GM18520 (cell line): ENCODE results near the gene PCDHB10.
"Not testable (repeated sequence)": the region's sequence is repeated elsewhere in the genome, so short reads cannot be mapped to it uniquely, and the experiment has no call there.

ENCODE experiments used
- ATAC-seq: cut with Tn5 transposase; IDR thresholded peaks from one replicate; pipeline ENCODE4 v1.9.1; 2021; ENCODE audit not compliant: unreplicated experiment

Gene PCDHB10

GRCh38 chr5:141186897-141187512, 5.1 kb upstream of the PCDHB10 start, which contains the start of gene PCDHB9:
TSS of gene PCDHB9 (plus strand) at chr5:141187161. CDS start at chr5:141187319, 158 bp downstream.
- no peak for ATAC-seq

- not testable (repeated sequence) for ATAC-seq
Measured at GRCh38 chr5:141188682-141189081, 3.5 kb upstream of the PCDHB10 start.

- ATAC-seq, result not testable (repeated sequence)
Measured at GRCh38 chr5:141189131-141189530, 3.0 kb upstream of the PCDHB10 start.

- not testable (repeated sequence) for ATAC-seq
Measured at GRCh38 chr5:141194332-141194731, 2.2 kb downstream of the PCDHB10 start.

GRCh38 chr5:141196363-141196762, 4.2 kb downstream of the PCDHB10 start:
- no peak for ATAC-seq

GRCh38 chr5:141199359-141200235, 7.4 kb downstream of the PCDHB10 start, which contains the start of gene PCDHB11:
TSS of gene PCDHB11 (plus strand) at chr5:141199627. CDS start at chr5:141199775, 148 bp downstream.
- no peak for ATAC-seq

- not testable (repeated sequence) for ATAC-seq
Measured at GRCh38 chr5:141201126-141201525, 9.0 kb downstream of the PCDHB10 start.

- not testable (repeated sequence) for ATAC-seq
Measured at GRCh38 chr5:141201646-141202045, 9.5 kb downstream of the PCDHB10 start.

GRCh38 chr5:141208478-141208877, 16.3 kb downstream of the PCDHB10 start, which contains the start of gene PCDHB12:
TSS of gene PCDHB12 (plus strand) at chr5:141208719. CDS start at chr5:141208908, 189 bp downstream.
- ATAC-seq, result no peak

- not testable (repeated sequence) for ATAC-seq
Measured at GRCh38 chr5:141210281-141210680, 18.1 kb downstream of the PCDHB10 start.

- not testable (repeated sequence) for ATAC-seq
Measured at GRCh38 chr5:141210849-141211248, 18.7 kb downstream of the PCDHB10 start.

- not testable (repeated sequence) for ATAC-seq
Measured at GRCh38 chr5:141213656-141214339, 21.6 kb downstream of the PCDHB10 start, which contains the start of gene PCDHB13. TSS of gene PCDHB13 (plus strand) at chr5:141213919. CDS start at chr5:141214124, 205 bp downstream.

GRCh38 chr5:141214583-141214982, 22.4 kb downstream of the PCDHB10 start:
- not testable (repeated sequence) for ATAC-seq

GRCh38 chr5:141215504-141215903, 23.4 kb downstream of the PCDHB10 start:
- ATAC-seq, result not testable (repeated sequence)

- ATAC-seq, result not testable (repeated sequence)
Measured at GRCh38 chr5:141216035-141216434, 23.9 kb downstream of the PCDHB10 start.

- ATAC-seq, result no peak
Measured at GRCh38 chr5:141223112-141223783, 31.1 kb downstream of the PCDHB10 start, which contains the start of gene PCDHB14. TSS of gene PCDHB14 (plus strand) at chr5:141223343. CDS start at chr5:141223506, 163 bp downstream.

- not testable (repeated sequence) for ATAC-seq
Measured at GRCh38 chr5:141224844-141225243, 32.7 kb downstream of the PCDHB10 start.

- ATAC-seq, result not testable (repeated sequence)
Measured at GRCh38 chr5:141225421-141225820, 33.3 kb downstream of the PCDHB10 start.

- no peak for ATAC-seq
Measured at GRCh38 chr5:141234109-141234667, 42.0 kb downstream of the PCDHB10 start.

- not testable (repeated sequence) for ATAC-seq
Measured at GRCh38 chr5:141235922-141236321, 43.8 kb downstream of the PCDHB10 start.
